RWPE2 (cell line): ENCODE results near the gene STARD13.

Experiments used
- ATAC-seq: fragments of 200-7000 bp; cut with Tn5 transposase; 3 replicates; pipeline ENCODE4 v1.9.1; 2021; ENCODE audit warnings: low read depth
- DNase-seq: peaks from one replicate; pipeline ENCODE4 v3.0.0-alpha.2; 2020; ENCODE audit warnings: low spot score
- H3K27ac ChIP-seq: fragments of 450-650 bp; 2 replicates; pipeline ENCODE4 v1.5.1; 2017; ENCODE audit warnings: mild to moderate bottlenecking; ENCODE audit not compliant: poor library complexity, severe bottlenecking
- H3K27me3 ChIP-seq: fragments of 250-450 bp; sonication (Bioruptor Pico); 2 replicates; pipeline ENCODE4 v1.5.1; 2021; ENCODE audit warnings: mild to moderate bottlenecking, moderate library complexity; ENCODE audit not compliant: insufficient read depth, poor library complexity, severe bottlenecking
- H3K36me3 ChIP-seq: fragments of 250-450 bp; sonication (Bioruptor Pico); 2 replicates; pipeline ENCODE4 v1.5.1; 2020; ENCODE audit warnings: low read depth, mild to moderate bottlenecking, moderate library complexity
- H3K4me1 ChIP-seq: fragments of 250-450 bp; sonication (Bioruptor Pico); 2 replicates; pipeline ENCODE4 v1.5.1; 2021; ENCODE audit warnings: mild to moderate bottlenecking, moderate library complexity; ENCODE audit not compliant: insufficient read depth, poor library complexity, severe bottlenecking
- H3K4me3 ChIP-seq: fragments of 250-450 bp; sonication (Bioruptor Pico); 2 replicates; pipeline ENCODE4 v1.5.1; 2021; ENCODE audit warnings: mild to moderate bottlenecking, moderate library complexity; ENCODE audit not compliant: severe bottlenecking
- H3K9me3 ChIP-seq: fragments of 250-450 bp; sonication (Bioruptor Pico); 2 replicates; pipeline ENCODE4 v1.5.1; 2021; ENCODE audit warnings: mild to moderate bottlenecking, moderate library complexity; ENCODE audit not compliant: severe bottlenecking
- CTCF ChIP-seq: fragments of 450-650 bp; IDR thresholded peaks from one replicate; pipeline ENCODE4 v1.5.1; 2017; ENCODE audit warnings: mild to moderate bottlenecking, moderate library complexity; ENCODE audit not compliant: poor library complexity, severe bottlenecking

The STARD13 gene

GRCh38 chr13:33096886-33097605, 188.5 kb downstream of the STARD13 start:
- H3K9me3 ChIP-seq: no peaks in the 10 kb centered on the region
- ATAC-seq: no peak
- H3K4me1 ChIP-seq: no peaks in the 10 kb centered on the region
- H3K36me3 ChIP-seq: no peaks in the 10 kb centered on the region
- TF ChIP-seq CTCF: no peak
- H3K27ac ChIP-seq: no peak overlapping the region
- DNase-seq: no peak
- H3K27me3 ChIP-seq: no peaks in the 10 kb centered on the region
- H3K4me3 ChIP-seq: no peak overlapping the region

DNA sequence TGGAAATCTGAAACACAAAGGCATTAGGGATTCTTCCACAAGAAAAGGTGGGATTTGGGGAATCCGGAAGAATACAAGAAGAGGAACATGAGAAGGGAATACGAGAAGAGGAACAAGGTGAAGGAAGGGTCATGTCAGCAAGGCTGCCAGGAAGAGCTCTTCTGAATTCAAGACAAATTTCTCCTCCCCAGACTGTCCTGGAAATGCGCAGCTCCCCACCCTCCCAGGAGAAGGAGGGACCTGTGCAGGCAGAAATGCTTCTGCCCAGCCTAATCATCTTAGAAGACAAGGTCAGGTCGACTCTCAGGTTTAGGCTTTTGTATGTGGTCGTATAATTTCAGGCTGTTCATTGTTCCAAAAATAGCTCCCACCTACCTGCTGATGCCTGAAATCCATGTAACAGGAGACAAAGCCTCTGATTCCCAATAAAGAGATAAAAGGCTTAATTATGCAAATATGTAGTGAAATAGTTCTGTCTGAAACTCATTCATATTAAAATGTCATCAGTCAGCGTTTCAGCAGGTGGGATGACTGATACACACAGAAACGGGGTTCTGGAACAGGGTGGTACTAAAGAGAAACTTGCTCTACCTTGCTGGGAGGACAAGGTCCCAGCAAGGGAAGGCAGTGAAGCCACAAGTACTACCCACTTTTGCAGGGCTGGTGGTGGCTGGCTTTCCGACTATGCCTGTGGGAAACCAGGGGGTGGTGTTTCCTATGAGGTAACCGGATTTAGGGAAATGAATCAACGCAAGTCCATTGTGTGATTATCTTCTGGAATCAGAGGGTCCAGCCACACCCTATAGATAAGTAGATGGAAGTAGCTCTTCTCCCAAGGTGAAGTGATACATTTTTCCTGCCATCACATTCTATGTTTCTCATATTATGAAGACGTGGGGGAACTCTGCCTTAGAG, 193.2 kb downstream of the STARD13 start:
- Histone ChIP-seq H3K27ac (no peak overlapping the region), H3K9me3 (no peaks in the 10 kb centered on the region), H3K4me3 (no peak overlapping the region), H3K27me3 (no peaks in the 10 kb centered on the region), H3K4me1 (peaks cover 8% of the 10 kb centered on the region), H3K36me3 (no peaks in the 10 kb centered on the region)
- no peak for ATAC-seq
- TF ChIP-seq CTCF: no peak
- DNase-seq: no peak

- Histone ChIP-seq H3K9me3 (no peaks in the 10 kb centered on the region), H3K36me3 (no peaks in the 10 kb centered on the region), H3K27me3 (no peaks in the 10 kb centered on the region), H3K27ac (no peak overlapping the region), H3K4me3 (no peak overlapping the region), H3K4me1 (peaks cover 12% of the 10 kb centered on the region)
- TF ChIP-seq CTCF: no peak
- no peak for ATAC-seq
- DNase-seq: no peak
These were observed 194.2 kb downstream of the STARD13 start for GRCh38 chr13:33091415-33091774.

DNA sequence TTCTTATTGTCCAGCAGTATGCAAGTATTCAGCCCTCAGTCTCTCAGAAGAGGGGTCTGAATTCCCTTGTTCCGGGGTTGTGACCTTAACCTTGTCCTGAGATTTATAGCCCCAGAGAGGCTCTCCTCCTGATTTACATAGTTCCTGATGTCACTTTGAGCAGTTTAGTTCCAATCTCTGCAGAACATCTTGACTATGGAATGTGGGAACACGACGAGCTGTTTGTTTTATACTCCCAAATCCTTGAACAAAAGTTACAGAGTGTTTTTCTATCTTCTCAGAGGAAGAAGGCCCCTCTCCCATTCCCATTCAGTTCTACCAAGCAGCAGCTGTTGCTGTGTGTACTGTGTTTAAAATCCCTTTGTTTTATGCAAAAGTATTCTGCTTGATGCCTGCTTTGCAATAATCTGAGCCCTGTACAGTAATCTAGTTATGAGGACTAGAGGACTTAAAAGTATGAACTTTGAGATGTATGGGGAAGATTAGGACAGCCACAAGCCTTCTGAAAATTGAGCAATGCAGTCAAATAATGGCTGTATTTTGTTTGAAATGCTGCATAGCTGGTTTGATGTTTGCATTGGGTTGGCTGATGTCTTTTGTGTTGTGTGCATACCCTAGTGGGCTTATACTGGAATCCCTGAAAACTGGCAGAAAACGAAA, 194.7 kb downstream of the STARD13 start:
- Histone ChIP-seq H3K36me3 (no peaks in the 10 kb centered on the region), H3K4me1 (peaks cover 12% of the 10 kb centered on the region), H3K9me3 (no peaks in the 10 kb centered on the region), H3K27me3 (no peaks in the 10 kb centered on the region), H3K4me3 (no peak overlapping the region), H3K27ac (no peak overlapping the region)
- no peak for TF ChIP-seq CTCF
- no peak for DNase-seq
- no peak for ATAC-seq
